Measurements from ENCODE around the gene TNS1. TPM values are rescaled to one million over a fixed set of nuclear protein-coding genes. Genes with fewer than 3 reads are reported as not detected.
"Not testable (repeated sequence)": the region's sequence is repeated elsewhere in the genome, so short reads cannot be mapped to it uniquely, and the experiment has no call there.

TNS1 gene
- total RNA-seq, 2 donors from 2014 or later, result 1,836 to 2,296 TPM

GRCh38 chr2:217789736-217790181 is 213.0 kb downstream of the TNS1 start:
- Histone ChIP-seq H3K4me3 (peak overlapping the region; percentile 47), H3K4me1 (ENCODE audit: control insufficient read depth in 1 of 2, low read depth in 2 of 2) (peaks cover 0 to 24% of the 10 kb centered on the region in 2 donors), H3K36me3 (peaks cover 24% of the 10 kb centered on the region), H3K9me3 (no peaks in the 10 kb centered on the region), H3K27me3 (replicated peaks; ENCODE audit: insufficient read depth) (no peaks in the 10 kb centered on the region), H3K27ac (peak overlapping the region; percentile 58 to 68)
- TF ChIP-seq CTCF (IDR thresholded peaks at IDR 0.05), result no peak
- no peak for ATAC-seq (ENCODE audit: insufficient number of reproducible peaks, low FRiP score, low read depth)
- no peak for DNase-seq (ENCODE audit: low spot score)

- Histone ChIP-seq H3K4me3 (peak overlapping the region; percentile 47), H3K27me3 (replicated peaks; ENCODE audit: insufficient read depth) (no peaks in the 10 kb centered on the region), H3K4me1 (ENCODE audit: control insufficient read depth in 1 of 2, low read depth in 2 of 2) (peaks cover 0 to 18% of the 10 kb centered on the region in 2 donors), H3K36me3 (peaks cover 24% of the 10 kb centered on the region), H3K9me3 (no peaks in the 10 kb centered on the region), H3K27ac (peak overlapping the region; percentile 58 to 68)
- DNase-seq (ENCODE audit: low spot score), result no peak
- peak; percentile 23 for ATAC-seq (ENCODE audit: insufficient number of reproducible peaks, low FRiP score, low read depth)
- TF ChIP-seq CTCF (IDR thresholded peaks at IDR 0.05), result peak; percentile 97
Measured at GRCh38 chr2:217789003-217789735, 213.6 kb downstream of the TNS1 start.

- peak overlapping the region in 1 of 2 donors; percentile 68 for H3K27ac ChIP-seq
- H3K9me3 ChIP-seq, result no peaks in the 10 kb centered on the region
- H3K4me3 ChIP-seq, result no peak overlapping the region
- DNase-seq (ENCODE audit: low spot score) (no peak), ATAC-seq (ENCODE audit: insufficient number of reproducible peaks, low FRiP score, low read depth) (no peak)
- H3K27me3 ChIP-seq (replicated peaks; ENCODE audit: insufficient read depth), result no peaks in the 10 kb centered on the region
- H3K4me1 ChIP-seq (ENCODE audit: control insufficient read depth in 1 of 2, low read depth in 2 of 2), result peaks cover 0 to 16% of the 10 kb centered on the region in 2 donors
- peaks cover 24% of the 10 kb centered on the region for H3K36me3 ChIP-seq
- no peak for TF ChIP-seq CTCF (IDR thresholded peaks at IDR 0.05)
Measured at GRCh38 chr2:217788669-217789002, 214.2 kb downstream of the TNS1 start.

GRCh38 chr2:217787160-217787877 is 215.5 kb downstream of the TNS1 start:
- Histone ChIP-seq H3K27me3 (replicated peaks; ENCODE audit: insufficient read depth) (no peaks in the 10 kb centered on the region), H3K27ac (no peak overlapping the region), H3K4me1 (ENCODE audit: control insufficient read depth in 1 of 2, low read depth in 2 of 2) (peaks cover 0 to 16% of the 10 kb centered on the region in 2 donors), H3K9me3 (no peaks in the 10 kb centered on the region), H3K36me3 (peaks cover 24% of the 10 kb centered on the region), H3K4me3 (no peak overlapping the region)
- DNase-seq (ENCODE audit: low spot score) (no peak), ATAC-seq (ENCODE audit: insufficient number of reproducible peaks, low FRiP score, low read depth) (no peak)
- TF ChIP-seq CTCF (IDR thresholded peaks at IDR 0.05), result no peak

DNA sequence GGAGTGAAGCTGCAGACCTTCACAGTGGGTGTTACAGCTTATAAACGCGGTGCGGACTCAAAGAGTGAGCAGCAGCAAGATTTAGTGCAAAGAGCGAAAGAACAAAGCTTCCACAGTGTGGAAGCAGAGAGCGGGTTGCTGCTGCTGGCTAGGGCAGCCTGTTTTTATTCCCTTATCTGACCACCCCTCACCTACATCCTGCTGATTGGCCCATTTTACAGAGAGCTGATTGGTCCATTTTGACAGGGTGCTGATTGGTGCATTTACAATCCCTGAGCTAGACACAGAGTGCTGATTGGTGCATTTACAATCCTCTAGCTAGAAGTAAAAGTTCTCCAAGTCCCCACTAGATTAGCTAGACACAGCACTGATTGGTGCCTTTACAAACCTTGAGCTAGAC is 216.2 kb downstream of the TNS1 start:
- not testable (repeated sequence) for H3K9me3 ChIP-seq; H3K27me3 ChIP-seq (replicated peaks; ENCODE audit: insufficient read depth); H3K4me3 ChIP-seq; DNase-seq (ENCODE audit: low spot score); H3K27ac ChIP-seq; ATAC-seq (ENCODE audit: insufficient number of reproducible peaks, low FRiP score, low read depth)
- peaks cover 0 to 16% of the 10 kb centered on the region in 2 donors for H3K4me1 ChIP-seq (ENCODE audit: control insufficient read depth in 1 of 2, low read depth in 2 of 2)
- H3K36me3 ChIP-seq, result peaks cover 21% of the 10 kb centered on the region
